ENCODE results near the gene MELK. TPM values are rescaled to one million over a fixed set of nuclear protein-coding genes. Genes with fewer than 3 reads are reported as not detected.

Gene MELK
- total and polyA plus RNA-seq, 10 of the 15 experiments (the other 5 are each of a cell fraction or from before 2014, with no cell fraction given) = 38.7 to 80.3 (median 51.6) TPM

DNA sequence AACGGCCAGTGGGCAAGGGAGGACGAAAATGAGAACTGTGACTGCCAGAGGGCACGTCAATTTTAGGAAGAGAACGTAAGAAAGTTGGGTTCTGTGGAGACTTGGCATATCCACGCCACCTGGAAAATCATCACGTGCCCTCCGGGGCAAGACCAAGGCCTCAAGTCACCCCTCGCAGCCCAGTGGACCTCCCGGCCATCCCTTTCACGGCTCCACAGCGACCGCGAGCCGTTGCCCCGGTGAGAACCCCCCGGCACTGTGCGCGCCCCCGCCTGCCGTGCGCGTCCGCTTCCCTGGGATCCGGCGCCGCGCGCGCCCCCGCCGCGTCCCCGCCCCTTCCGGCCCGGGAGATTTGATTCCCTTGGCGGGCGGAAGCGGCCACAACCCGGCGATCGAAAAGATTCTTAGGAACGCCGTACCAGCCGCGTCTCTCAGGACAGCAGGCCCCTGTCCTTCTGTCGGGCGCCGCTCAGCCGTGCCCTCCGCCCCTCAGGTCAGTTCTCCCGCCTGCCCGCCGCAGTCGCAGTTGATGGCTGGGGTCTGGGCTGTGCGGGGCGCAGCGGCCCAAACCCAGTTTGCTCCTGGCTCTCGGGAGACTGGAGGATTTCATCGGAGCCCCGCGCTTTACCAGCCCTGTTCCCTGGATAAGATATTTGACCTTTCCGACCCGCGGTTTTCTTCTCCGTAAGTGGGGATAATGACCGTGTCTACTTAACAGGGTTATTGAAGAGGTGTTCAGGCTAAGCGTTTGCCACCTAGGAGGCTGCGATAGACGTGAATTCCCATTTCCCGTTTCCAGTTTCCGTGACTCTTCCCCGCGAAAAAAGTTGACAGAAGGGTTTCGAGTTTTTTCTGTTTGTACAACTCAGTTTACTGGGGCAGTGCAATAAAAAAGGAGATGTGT, at the start of gene MELK (continued):
- no peak for TF ChIP-seq CHD1 (IDR thresholded peaks at IDR 0.05; ENCODE audit: low read depth, low read length)
- peak; percentile 77 for TF ChIP-seq IKZF1 (conservative IDR thresholded peaks at IDR 0.05)
- no peak for TF ChIP-seq WRNIP1 (IDR thresholded peaks at IDR 0.05; ENCODE audit: borderline replicate concordance, low read depth, low read length)
- TF ChIP-seq TBL1XR1 (IDR thresholded peaks at IDR 0.05; ENCODE audit: low read depth, low read length) = no peak
- TF ChIP-seq PAX8 (IDR thresholded peaks at IDR 0.05) = no peak
- TF ChIP-seq FOS (IDR thresholded peaks at IDR 0.05; ENCODE audit: borderline replicate concordance, extremely low read depth, insufficient read length) = no peak
- TF ChIP-seq HDAC6 (IDR thresholded peaks at IDR 0.05; ENCODE audit: unreplicated experiment) = no peak
- TF ChIP-seq MXI1 (IDR thresholded peaks at IDR 0.05; ENCODE audit: low read depth, low read length) = peak; percentile 79; the same call in 1 of the 2 replicates
- TF ChIP-seq POLR2A (IDR thresholded peaks at IDR 0.05; ENCODE audit: low read depth, low read length) = peak; percentile 97
- TF ChIP-seq MTA2 (IDR thresholded peaks at IDR 0.05; ENCODE audit: low read depth) = no peak
- TF ChIP-seq EED (IDR thresholded peaks at IDR 0.05; ENCODE audit: low read depth) = no peak; the same call in 1 of the 2 replicates
- no peak for TF ChIP-seq ZNF217 (IDR thresholded peaks at IDR 0.05)
- TF ChIP-seq, protein P1, sequence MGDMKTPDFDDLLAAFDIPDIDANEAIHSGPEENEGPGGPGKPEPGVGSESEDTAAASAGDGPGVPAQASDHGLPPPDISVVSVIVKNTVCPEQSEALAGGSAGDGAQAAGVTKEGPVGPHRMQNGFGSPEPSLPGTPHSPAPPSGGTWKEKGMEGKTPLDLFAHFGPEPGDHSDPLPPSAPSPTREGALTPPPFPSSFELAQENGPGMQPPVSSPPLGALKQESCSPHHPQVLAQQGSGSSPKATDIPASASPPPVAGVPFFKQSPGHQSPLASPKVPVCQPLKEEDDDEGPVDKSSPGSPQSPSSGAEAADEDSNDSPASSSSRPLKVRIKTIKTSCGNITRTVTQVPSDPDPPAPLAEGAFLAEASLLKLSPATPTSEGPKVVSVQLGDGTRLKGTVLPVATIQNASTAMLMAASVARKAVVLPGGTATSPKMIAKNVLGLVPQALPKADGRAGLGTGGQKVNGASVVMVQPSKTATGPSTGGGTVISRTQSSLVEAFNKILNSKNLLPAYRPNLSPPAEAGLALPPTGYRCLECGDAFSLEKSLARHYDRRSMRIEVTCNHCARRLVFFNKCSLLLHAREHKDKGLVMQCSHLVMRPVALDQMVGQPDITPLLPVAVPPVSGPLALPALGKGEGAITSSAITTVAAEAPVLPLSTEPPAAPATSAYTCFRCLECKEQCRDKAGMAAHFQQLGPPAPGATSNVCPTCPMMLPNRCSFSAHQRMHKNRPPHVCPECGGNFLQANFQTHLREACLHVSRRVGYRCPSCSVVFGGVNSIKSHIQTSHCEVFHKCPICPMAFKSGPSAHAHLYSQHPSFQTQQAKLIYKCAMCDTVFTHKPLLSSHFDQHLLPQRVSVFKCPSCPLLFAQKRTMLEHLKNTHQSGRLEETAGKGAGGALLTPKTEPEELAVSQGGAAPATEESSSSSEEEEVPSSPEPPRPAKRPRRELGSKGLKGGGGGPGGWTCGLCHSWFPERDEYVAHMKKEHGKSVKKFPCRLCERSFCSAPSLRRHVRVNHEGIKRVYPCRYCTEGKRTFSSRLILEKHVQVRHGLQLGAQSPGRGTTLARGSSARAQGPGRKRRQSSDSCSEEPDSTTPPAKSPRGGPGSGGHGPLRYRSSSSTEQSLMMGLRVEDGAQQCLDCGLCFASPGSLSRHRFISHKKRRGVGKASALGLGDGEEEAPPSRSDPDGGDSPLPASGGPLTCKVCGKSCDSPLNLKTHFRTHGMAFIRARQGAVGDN (IDR thresholded peaks at IDR 0.05) = peak; percentile 67; the same call in 1 of the 2 replicates
- TF ChIP-seq, protein P2, sequence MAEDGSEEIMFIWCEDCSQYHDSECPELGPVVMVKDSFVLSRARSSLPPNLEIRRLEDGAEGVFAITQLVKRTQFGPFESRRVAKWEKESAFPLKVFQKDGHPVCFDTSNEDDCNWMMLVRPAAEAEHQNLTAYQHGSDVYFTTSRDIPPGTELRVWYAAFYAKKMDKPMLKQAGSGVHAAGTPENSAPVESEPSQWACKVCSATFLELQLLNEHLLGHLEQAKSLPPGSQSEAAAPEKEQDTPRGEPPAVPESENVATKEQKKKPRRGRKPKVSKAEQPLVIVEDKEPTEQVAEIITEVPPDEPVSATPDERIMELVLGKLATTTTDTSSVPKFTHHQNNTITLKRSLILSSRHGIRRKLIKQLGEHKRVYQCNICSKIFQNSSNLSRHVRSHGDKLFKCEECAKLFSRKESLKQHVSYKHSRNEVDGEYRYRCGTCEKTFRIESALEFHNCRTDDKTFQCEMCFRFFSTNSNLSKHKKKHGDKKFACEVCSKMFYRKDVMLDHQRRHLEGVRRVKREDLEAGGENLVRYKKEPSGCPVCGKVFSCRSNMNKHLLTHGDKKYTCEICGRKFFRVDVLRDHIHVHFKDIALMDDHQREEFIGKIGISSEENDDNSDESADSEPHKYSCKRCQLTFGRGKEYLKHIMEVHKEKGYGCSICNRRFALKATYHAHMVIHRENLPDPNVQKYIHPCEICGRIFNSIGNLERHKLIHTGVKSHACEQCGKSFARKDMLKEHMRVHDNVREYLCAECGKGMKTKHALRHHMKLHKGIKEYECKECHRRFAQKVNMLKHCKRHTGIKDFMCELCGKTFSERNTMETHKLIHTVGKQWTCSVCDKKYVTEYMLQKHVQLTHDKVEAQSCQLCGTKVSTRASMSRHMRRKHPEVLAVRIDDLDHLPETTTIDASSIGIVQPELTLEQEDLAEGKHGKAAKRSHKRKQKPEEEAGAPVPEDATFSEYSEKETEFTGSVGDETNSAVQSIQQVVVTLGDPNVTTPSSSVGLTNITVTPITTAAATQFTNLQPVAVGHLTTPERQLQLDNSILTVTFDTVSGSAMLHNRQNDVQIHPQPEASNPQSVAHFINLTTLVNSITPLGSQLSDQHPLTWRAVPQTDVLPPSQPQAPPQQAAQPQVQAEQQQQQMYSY (CRISPR knock-in tag; IDR thresholded peaks at IDR 0.05) = no peak
- TF ChIP-seq TAF1 (IDR thresholded peaks at IDR 0.05; ENCODE audit: borderline replicate concordance, low read depth, low read length) = no peak; the same call in 1 of the 2 replicates
- no peak for TF ChIP-seq MYB (IDR thresholded peaks at IDR 0.05; ENCODE audit: borderline replicate concordance, low read depth, low read length)
- peak; percentile 34; the same call in 1 of the 2 replicates for TF ChIP-seq HCFC1 (IDR thresholded peaks at IDR 0.05; ENCODE audit: low read length)
- no peak for TF ChIP-seq RAD21 (IDR thresholded peaks at IDR 0.05; ENCODE audit: insufficient read depth, low read depth, low read length)
- TF ChIP-seq LARP7 (IDR thresholded peaks at IDR 0.05) = peak; percentile 76
- TF ChIP-seq ZNF384 (IDR thresholded peaks at IDR 0.05; ENCODE audit: borderline replicate concordance, low read depth, low read length) = no peak
- no peak for TF ChIP-seq RELA (IDR thresholded peaks at IDR 0.05; ENCODE audit: borderline replicate concordance, partially characterized antibody)
- TF ChIP-seq, protein P3, sequence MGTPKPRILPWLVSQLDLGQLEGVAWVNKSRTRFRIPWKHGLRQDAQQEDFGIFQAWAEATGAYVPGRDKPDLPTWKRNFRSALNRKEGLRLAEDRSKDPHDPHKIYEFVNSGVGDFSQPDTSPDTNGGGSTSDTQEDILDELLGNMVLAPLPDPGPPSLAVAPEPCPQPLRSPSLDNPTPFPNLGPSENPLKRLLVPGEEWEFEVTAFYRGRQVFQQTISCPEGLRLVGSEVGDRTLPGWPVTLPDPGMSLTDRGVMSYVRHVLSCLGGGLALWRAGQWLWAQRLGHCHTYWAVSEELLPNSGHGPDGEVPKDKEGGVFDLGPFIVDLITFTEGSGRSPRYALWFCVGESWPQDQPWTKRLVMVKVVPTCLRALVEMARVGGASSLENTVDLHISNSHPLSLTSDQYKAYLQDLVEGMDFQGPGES (IDR thresholded peaks at IDR 0.05) = no peak
- peak; percentile 35; the same call in 1 of the 2 replicates for TF ChIP-seq FOXM1 (IDR thresholded peaks at IDR 0.05; ENCODE audit: low read depth, low read length)

All from GM12878 (cell line).